Measurements from ENCODE around the gene SLC9A8. TPM values are rescaled to one million over a fixed set of nuclear protein-coding genes. Genes with fewer than 3 reads are reported as not detected.
"Not testable (repeated sequence)": the region's sequence is repeated elsewhere in the genome, so short reads cannot be mapped to it uniquely, and the experiment has no call there.

The SLC9A8 gene
- total and polyA plus RNA-seq, 2 of the 8 experiments (the other 6 are each of a cell fraction or from before 2014, with no cell fraction given) = 3.2 to 6.2 TPM

- not testable (repeated sequence) for H3K36me3 ChIP-seq (ENCODE audit: control insufficient read depth in 2 of 4, insufficient read depth in 4 of 4, low read length in 3 of 4); FAIRE-seq; H4K5ac ChIP-seq (ENCODE audit: insufficient read length, low read depth, low read length); H3K4me2 ChIP-seq (ENCODE audit: insufficient read depth in 1 of 2, low read depth in 2 of 2, low read length in 2 of 2); H3K9ac ChIP-seq (replicated peaks in 1 of 4; ENCODE audit: extremely low read depth in 1 of 4, low read depth in 3 of 4, low read length in 3 of 4); H3K23me2 ChIP-seq (ENCODE audit: low read depth, low read length); H4K8ac ChIP-seq (ENCODE audit: extremely low read depth, insufficient read depth, low read length); H2BK5ac ChIP-seq (ENCODE audit: low read depth, low read length); H3K18ac ChIP-seq (ENCODE audit: extremely low read depth, low read length); H3K4me1 ChIP-seq (replicated peaks in 1 of 4; ENCODE audit: control insufficient read depth in 3 of 4, insufficient read depth in 4 of 4, low read length in 3 of 4); H2BK12ac ChIP-seq (ENCODE audit: low read depth, low read length); H2BK120ac ChIP-seq (replicated peaks; ENCODE audit: low read depth, low read length); H3K14ac ChIP-seq (ENCODE audit: insufficient read length); H2AFZ ChIP-seq (ENCODE audit: low read length); H3K27me3 ChIP-seq (replicated peaks in 1 of 4; ENCODE audit: control insufficient read depth in 3 of 4, extremely low read depth in 1 of 4, insufficient read depth in 3 of 4, low read length in 3 of 4); H3K79me2 ChIP-seq (ENCODE audit: control insufficient read depth in 1 of 2, insufficient read depth in 2 of 2, low read length in 2 of 2); H2AK5ac ChIP-seq (ENCODE audit: low read depth, low read length); H4K91ac ChIP-seq (replicated peaks; ENCODE audit: insufficient read length, low read length); H4K20me1 ChIP-seq (replicated peaks in 1 of 2; ENCODE audit: control insufficient read depth in 1 of 2, insufficient read depth in 2 of 2, low read length in 2 of 2); H3K79me1 ChIP-seq (ENCODE audit: low read depth, low read length); H3K23ac ChIP-seq (ENCODE audit: insufficient read length); H3K4me3 ChIP-seq (ENCODE audit: extremely low read depth in 1 of 4, insufficient read depth in 2 of 4, low read depth in 3 of 4, low read length in 4 of 4); H3K56ac ChIP-seq (replicated peaks; ENCODE audit: insufficient read length, low read depth, low read length); H3K4ac ChIP-seq (replicated peaks; ENCODE audit: insufficient read length, low read depth, low read length); H3K9me3 ChIP-seq (ENCODE audit: insufficient read depth in 2 of 2, low read depth in 1 of 2, low read length in 1 of 2); H2BK15ac ChIP-seq (ENCODE audit: low read length); DNase-seq (ENCODE audit: low read depth in 1 of 2, low spot score in 2 of 2); H3K27ac ChIP-seq (ENCODE audit: low read depth, low read length); H2BK20ac ChIP-seq (ENCODE audit: low read length)
- POLR2A ChIA-PET (ENCODE audit: partially characterized antibody) = interaction anchor here (1.7 kb wide), 1 partner anchor 8 kb away, joined by 3 read pairs; no protein-coding TSS in a partner anchor
- 89% methylated on average over 17 of the region's 17 CpGs; no CpG with 5 or more reads in 1 of the 2 experiments for WGBS, 2 experiments (ENCODE audit: extremely low coverage in 1 of 2, insufficient coverage in 1 of 2, insufficient read length in 1 of 2, insufficient replicate concordance in 2 of 2, low coverage in 1 of 2, low lambda C conversion rate in 2 of 2, missing lambda C conversion rate in 1 of 2)
- CTCF ChIA-PET (ENCODE audit: partially characterized antibody) = interaction anchor here (0.9 to 4.5 kb wide), 3 partner anchors 9 to 106 kb away, joined by 3 to 16 read pairs (median 4); no protein-coding TSS in a partner anchor
These were observed 29.3 kb upstream of the SLC9A8 start for GRCh38 chr20:49783021-49783995.

Measured in H1 (cell line).